Measurements from ENCODE around the gene VANGL2. TPM values are rescaled to one million over a fixed set of nuclear protein-coding genes. Genes with fewer than 3 reads are reported as not detected.

The VANGL2 gene
- total RNA-seq, 1 donor from 2014 or later: 5.5 TPM

- no peak for DNase-seq
- ChIA-PET POLR2A (interaction anchor here (0.6 to 1.6 kb wide), 2 partner anchors 12 to 41 kb away, joined by 3 to 4 read pairs; no protein-coding TSS in a partner anchor), CTCF (no interaction called here)
- H3K4me3 Mint-ChIP-seq: no peak overlapping the region
- H3K27ac Mint-ChIP-seq: peak overlapping the region; percentile 15
- peaks cover 67% of the 10 kb centered on the region for H3K4me1 Mint-ChIP-seq
- intact Hi-C loops (cut with micrococcal nuclease): loop anchor here (2.0 kb wide), 1 partner anchor 14 kb away; no protein-coding TSS in a partner anchor
- no peaks in the 10 kb centered on the region for H3K27me3 Mint-ChIP-seq
- ATAC-seq (ENCODE audit: low read depth): peak; percentile 7
- H3K36me3 Mint-ChIP-seq (ENCODE audit: low read depth): no peaks in the 10 kb centered on the region
- TF ChIP-seq, protein P1, sequence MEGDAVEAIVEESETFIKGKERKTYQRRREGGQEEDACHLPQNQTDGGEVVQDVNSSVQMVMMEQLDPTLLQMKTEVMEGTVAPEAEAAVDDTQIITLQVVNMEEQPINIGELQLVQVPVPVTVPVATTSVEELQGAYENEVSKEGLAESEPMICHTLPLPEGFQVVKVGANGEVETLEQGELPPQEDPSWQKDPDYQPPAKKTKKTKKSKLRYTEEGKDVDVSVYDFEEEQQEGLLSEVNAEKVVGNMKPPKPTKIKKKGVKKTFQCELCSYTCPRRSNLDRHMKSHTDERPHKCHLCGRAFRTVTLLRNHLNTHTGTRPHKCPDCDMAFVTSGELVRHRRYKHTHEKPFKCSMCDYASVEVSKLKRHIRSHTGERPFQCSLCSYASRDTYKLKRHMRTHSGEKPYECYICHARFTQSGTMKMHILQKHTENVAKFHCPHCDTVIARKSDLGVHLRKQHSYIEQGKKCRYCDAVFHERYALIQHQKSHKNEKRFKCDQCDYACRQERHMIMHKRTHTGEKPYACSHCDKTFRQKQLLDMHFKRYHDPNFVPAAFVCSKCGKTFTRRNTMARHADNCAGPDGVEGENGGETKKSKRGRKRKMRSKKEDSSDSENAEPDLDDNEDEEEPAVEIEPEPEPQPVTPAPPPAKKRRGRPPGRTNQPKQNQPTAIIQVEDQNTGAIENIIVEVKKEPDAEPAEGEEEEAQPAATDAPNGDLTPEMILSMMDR (IDR thresholded peaks at IDR 0.05): no peak
- no peaks in the 10 kb centered on the region for H3K9me3 Mint-ChIP-seq
Measured at GRCh38 chr1:160446945-160447600, 46.7 kb downstream of the VANGL2 start.

DNA sequence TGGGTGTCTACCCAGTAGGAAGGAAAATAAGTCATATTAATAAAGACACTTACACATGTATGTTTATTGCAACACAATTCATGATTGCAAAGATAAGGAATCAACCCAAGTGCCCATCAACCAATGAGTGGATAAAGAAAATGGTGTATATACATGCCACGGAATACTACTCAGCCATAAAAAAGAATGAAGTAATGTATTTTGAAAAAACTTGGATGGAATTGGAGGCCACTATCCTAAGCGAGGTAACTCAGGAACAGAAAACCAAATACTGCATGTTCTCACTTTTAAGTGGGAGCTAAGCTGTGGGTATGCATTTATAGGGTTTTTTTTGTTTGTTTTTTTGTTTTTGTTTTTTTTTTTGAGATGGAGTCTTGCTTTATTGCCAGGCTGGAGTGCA, 49.1 kb downstream of the VANGL2 start:
- ChIA-PET POLR2A (interaction anchor here (0.7 to 1.2 kb wide), 2 partner anchors 21 to 157 kb away, joined by 4 read pairs; no protein-coding TSS in a partner anchor), CTCF (no interaction called here)
- TF ChIP-seq, protein P1 (IDR thresholded peaks at IDR 0.05): no peak
- no peak for ATAC-seq (ENCODE audit: low read depth)
- Mint-ChIP-seq H3K4me3 (no peak overlapping the region), H3K4me1 (peaks cover 71% of the 10 kb centered on the region), H3K36me3 (ENCODE audit: low read depth) (no peaks in the 10 kb centered on the region), H3K27ac (no peak overlapping the region), H3K9me3 (no peaks in the 10 kb centered on the region), H3K27me3 (no peaks in the 10 kb centered on the region)
- no peak for DNase-seq
- intact Hi-C loops (cut with micrococcal nuclease): no loop called here

- DNase-seq (no peak), ATAC-seq (ENCODE audit: low read depth) (no peak)
- no peaks in the 10 kb centered on the region for H3K27me3 Mint-ChIP-seq
- peaks cover 76% of the 10 kb centered on the region for H3K4me1 Mint-ChIP-seq
- TF ChIP-seq, protein P1 (IDR thresholded peaks at IDR 0.05): no peak
- no peaks in the 10 kb centered on the region for H3K9me3 Mint-ChIP-seq
- intact Hi-C loops (cut with micrococcal nuclease): loop anchor here (1.0 to 5.0 kb wide), 2 partner anchors 8 to 71 kb away; partner anchors contain the start of gene SLAMF6
- H3K4me3 Mint-ChIP-seq: peak overlapping the region; percentile 26
- peak overlapping the region; percentile 74 for H3K27ac Mint-ChIP-seq
- H3K36me3 Mint-ChIP-seq (ENCODE audit: low read depth): no peaks in the 10 kb centered on the region
- POLR2A ChIA-PET: interaction anchor here (0.8 to 1.9 kb wide), 10 partner anchors 8 to 72 kb away, joined by 3 to 18 read pairs (median 6); partner anchors contain the start of gene SLAMF6
- CTCF ChIA-PET: interaction anchor here (0.7 to 2.4 kb wide), 7 partner anchors 7 to 155 kb away, joined by 3 to 7 read pairs (median 4); no protein-coding TSS in a partner anchor
Measured at GRCh38 chr1:160451119-160451858, 50.9 kb downstream of the VANGL2 start.

- H3K27ac Mint-ChIP-seq: peak overlapping the region; percentile 74
- intact Hi-C loops (cut with micrococcal nuclease): loop anchor here (1.0 to 5.0 kb wide), 2 partner anchors 7 to 70 kb away; partner anchors contain the start of gene SLAMF6
- no peak for DNase-seq
- CTCF ChIA-PET: interaction anchor here (0.8 to 2.4 kb wide), 5 partner anchors 8 to 155 kb away, joined by 3 to 7 read pairs (median 4); no protein-coding TSS in a partner anchor
- peaks cover 75% of the 10 kb centered on the region for H3K4me1 Mint-ChIP-seq
- POLR2A ChIA-PET: interaction anchor here (0.8 to 1.9 kb wide), 11 partner anchors 8 to 71 kb away, joined by 3 to 18 read pairs (median 5); partner anchors contain the start of gene SLAMF6
- H3K27me3 Mint-ChIP-seq: no peaks in the 10 kb centered on the region
- peak overlapping the region; percentile 54 for H3K4me3 Mint-ChIP-seq
- peak; percentile 32 for ATAC-seq (ENCODE audit: low read depth)
- H3K36me3 Mint-ChIP-seq (ENCODE audit: low read depth): no peaks in the 10 kb centered on the region
- TF ChIP-seq, protein P1 (IDR thresholded peaks at IDR 0.05): no peak
- H3K9me3 Mint-ChIP-seq: no peaks in the 10 kb centered on the region
Measured at GRCh38 chr1:160451859-160452232, 51.5 kb downstream of the VANGL2 start.
